HepG2 (cell line): ENCODE data around the gene SYT1. TPM values are rescaled to one million over a fixed set of nuclear protein-coding genes. Genes with fewer than 3 reads are reported as not detected.

Experiments
- AHDC1 ChIP-seq: sonication (generic); formaldehyde crosslinking; IDR thresholded peaks from 2 replicates; pipeline ENCODE4 v1.5.1; 2020; ENCODE audit warnings: mild to moderate bottlenecking, missing genetic modification reagents, borderline replicate concordance
- GTF2F1 ChIP-seq: fragments of 150-350 bp; IDR thresholded peaks from 2 replicates; pipeline ENCODE4 v1.6.1; 2014; ENCODE audit warnings: low read length
- MED8 ChIP-seq: sonication (generic); formaldehyde crosslinking; IDR thresholded peaks from 2 replicates; pipeline ENCODE4 v1.8.1; 2023; ENCODE audit warnings: mild to moderate bottlenecking, missing genetic modification reagents; ENCODE audit not compliant: insufficient replicate concordance
- MLXIP ChIP-seq: sonication (generic); formaldehyde crosslinking; IDR thresholded peaks from 2 replicates; pipeline ENCODE4 v1.9.0; 2021; ENCODE audit warnings: missing genetic modification reagents, borderline replicate concordance
- SMARCE1 ChIP-seq: fragments of 450-650 bp; IDR thresholded peaks from 2 replicates; pipeline ENCODE4 v1.6.1; 2017; ENCODE audit warnings: borderline replicate concordance
- SNAPC4 ChIP-seq: sonication (generic); formaldehyde crosslinking; IDR thresholded peaks from 2 replicates; pipeline ENCODE4 v1.4.0; 2020; ENCODE audit warnings: mild to moderate bottlenecking, missing genetic modification reagents
- ZBTB2 ChIP-seq: sonication (generic); formaldehyde crosslinking; IDR thresholded peaks from 2 replicates; pipeline ENCODE4 v1.8.0; 2022; ENCODE audit warnings: low read depth, missing genetic modification reagents
- ZFAT ChIP-seq: sonication (generic); formaldehyde crosslinking; conservative IDR thresholded peaks from 2 replicates; pipeline ENCODE4 v1.8.1; 2023; ENCODE audit warnings: missing genetic modification reagents, inconsistent platforms
- ZFYVE20 ChIP-seq: sonication (generic); formaldehyde crosslinking; IDR thresholded peaks from 2 replicates; pipeline ENCODE4 v1.8.0; 2023; ENCODE audit warnings: low read depth, mild to moderate bottlenecking, moderate library complexity, missing genetic modification reagents, borderline replicate concordance
- ZNF510 ChIP-seq: sonication (generic); formaldehyde crosslinking; IDR thresholded peaks from 2 replicates; pipeline ENCODE4 v1.4.0; 2020; ENCODE audit warnings: low read depth, mild to moderate bottlenecking, missing genetic modification reagents
- polyA plus RNA-seq, 8 experiments: library from polyadenylated mRNA; depleted of rRNA in 3 of 8; stranded (reverse) in 7 of 8; unstranded in 1 of 8; fragments of >200 nt; fragmentation: Illumina TruSeq in 4 of 8; extraction: Trizol in 4 of 8; gene quantifications; 2 replicates each; pipeline versions ENCODE4 v1.2.1 to v1.2.3, GENCODE V29; 2011 to 2016; ENCODE audit warnings: low read depth in 4 of 8, missing spikeins in 1 of 8, mixed read lengths in 1 of 8; ENCODE audit not compliant: insufficient read depth in 1 of 8
- total RNA-seq, 5 experiments: library from RNA; depleted of rRNA; stranded (reverse); fragments of >200 nt; fragmentation: Illumina TruSeq; extraction: Trizol; gene quantifications; 2 replicates each; pipeline ENCODE4 v1.2.3, GENCODE V29; 2016; ENCODE audit warnings: low read depth in 1 of 5

SYT1 gene
- total and polyA plus RNA-seq, 2 of the 13 experiments (the other 11 are each of a cell fraction or from before 2014, with no cell fraction given) = not detected

GRCh38 chr12:79183926-79184325 lies 319.4 kb downstream of the SYT1 start (continued):
- TF ChIP-seq SNAPC4 (CRISPR knock-in tag) (no peak), ZBTB2 (no peak), MED8 (CRISPR knock-in tag) (no peak), MLXIP (CRISPR knock-in tag) (no peak), ZFAT (no peak), ZNF510 (CRISPR knock-in tag) (no peak), ZFYVE20 (CRISPR knock-in tag) (no peak), AHDC1 (CRISPR knock-in tag) (no peak), GTF2F1 (no peak), SMARCE1 (no peak)
